Heart left ventricle (tissue), 13 donors: ENCODE measurements around the gene NOX4.

Source experiments
- POLR2A ChIP-seq, 2 donors: fragments of 450-650 bp; IDR thresholded peaks; one replicate each; pipeline ENCODE4 v1.6.1; 2017; ENCODE audit warnings: antibody characterized with exemption in 2 of 2, mild to moderate bottlenecking in 2 of 2, moderate library complexity in 2 of 2
- TF ChIP-seq, protein P1 (sequence below), 12 donors: fragments of 200-600 bp; sonication (generic) in 4 of 12; IDR thresholded peaks; one replicate each; pipeline versions ENCODE4 v1.5.0 to v1.8.0; 2018 to 2022; ENCODE audit warnings: antibody characterized with exemption in 12 of 12, mild to moderate bottlenecking in 5 of 12
- donor health status: ischemic (EF 13 %, LVEDD 7.1; RV severe dilation, severe dysfunction).
- donor health status: DM: no; HTN: yes; CAD: no.
- donor health status: DM: no; HTN: no; CAD: no.
- donor health status: ischemic (EF 25% LVEDD 6.9; RV normal size, moderate dysfunction).
- donor health status: ischemic (EF 25% LVEDD 5.7; RV mildly dilated, moderate dysfunction).
- donor health status: ischemic (EF 35%, LVEDD 5.7; RV mildly dilated, moderate dysfunction).
- donor health status: nonischemic (EF 11% LVEDD 7.7; RV severe dilation, severe dysfunction).
- donor health status: DM: yes; HTN: yes; CAD: no.
- donor health status: PGD.
- donor health status: ischemic (EF 29% LVEDD 5.4; RV normal size, mild dysfunction).
- donor health status: nonischemic (EF 23%, LVEDD 6.1; RV moderate dilation, normal function).

DNA sequence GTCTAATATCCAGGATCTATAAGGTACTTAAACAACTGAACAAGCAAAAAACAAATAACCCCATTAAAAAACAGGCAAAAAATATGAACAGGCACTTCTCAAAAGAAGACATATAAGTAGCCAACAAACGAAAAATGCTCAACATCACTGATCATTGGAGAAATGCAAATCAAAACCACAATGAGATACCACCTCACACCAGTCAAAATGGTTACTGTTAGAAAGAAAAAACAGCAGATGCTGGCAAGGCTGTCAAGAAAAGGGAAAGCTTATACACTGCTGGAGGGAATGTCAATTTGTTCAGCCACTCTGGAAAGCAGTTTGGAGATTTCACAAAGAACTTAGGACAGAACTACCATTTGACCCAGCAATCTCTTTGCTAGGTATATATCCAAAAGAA is 30.6 kb upstream of the NOX4 start:
- TF ChIP-seq, protein P1, sequence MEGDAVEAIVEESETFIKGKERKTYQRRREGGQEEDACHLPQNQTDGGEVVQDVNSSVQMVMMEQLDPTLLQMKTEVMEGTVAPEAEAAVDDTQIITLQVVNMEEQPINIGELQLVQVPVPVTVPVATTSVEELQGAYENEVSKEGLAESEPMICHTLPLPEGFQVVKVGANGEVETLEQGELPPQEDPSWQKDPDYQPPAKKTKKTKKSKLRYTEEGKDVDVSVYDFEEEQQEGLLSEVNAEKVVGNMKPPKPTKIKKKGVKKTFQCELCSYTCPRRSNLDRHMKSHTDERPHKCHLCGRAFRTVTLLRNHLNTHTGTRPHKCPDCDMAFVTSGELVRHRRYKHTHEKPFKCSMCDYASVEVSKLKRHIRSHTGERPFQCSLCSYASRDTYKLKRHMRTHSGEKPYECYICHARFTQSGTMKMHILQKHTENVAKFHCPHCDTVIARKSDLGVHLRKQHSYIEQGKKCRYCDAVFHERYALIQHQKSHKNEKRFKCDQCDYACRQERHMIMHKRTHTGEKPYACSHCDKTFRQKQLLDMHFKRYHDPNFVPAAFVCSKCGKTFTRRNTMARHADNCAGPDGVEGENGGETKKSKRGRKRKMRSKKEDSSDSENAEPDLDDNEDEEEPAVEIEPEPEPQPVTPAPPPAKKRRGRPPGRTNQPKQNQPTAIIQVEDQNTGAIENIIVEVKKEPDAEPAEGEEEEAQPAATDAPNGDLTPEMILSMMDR (IDR thresholded peaks at IDR 0.05), result no peak
- TF ChIP-seq POLR2A (IDR thresholded peaks at IDR 0.05), result no peak
